KMS-11 (cell line): ENCODE data around the gene BANF2.

Experiments used
- H2AFZ ChIP-seq: fragments of 200-600 bp; sonication (generic); 2 replicates; pipeline ENCODE4 v1.6.1; 2016; ENCODE audit warnings: antibody characterized with exemption, mixed run types, low read depth
- H3K27ac ChIP-seq: fragments of 200-600 bp; sonication (generic); 2 replicates; pipeline ENCODE4 v1.6.1; 2016; ENCODE audit warnings: mild to moderate bottlenecking, mixed run types
- H3K27me3 ChIP-seq: fragments of 200-600 bp; sonication (generic); 2 replicates; pipeline ENCODE4 v1.6.1; 2017; ENCODE audit warnings: mild to moderate bottlenecking, low read depth, mixed run types, moderate library complexity; ENCODE audit not compliant: insufficient read depth
- H3K36me3 ChIP-seq: fragments of 200-600 bp; sonication (generic); 2 replicates; pipeline ENCODE4 v1.6.1; 2017; ENCODE audit warnings: mild to moderate bottlenecking, mixed run types; ENCODE audit not compliant: insufficient read depth
- H3K4me1 ChIP-seq: fragments of 200-600 bp; sonication (generic); 2 replicates; pipeline ENCODE4 v1.6.1; 2016; ENCODE audit warnings: mild to moderate bottlenecking, low read depth, mixed run types; ENCODE audit not compliant: poor library complexity, severe bottlenecking
- H3K4me2 ChIP-seq: fragments of 200-600 bp; sonication (generic); 2 replicates; pipeline ENCODE4 v1.7.0; 2016; ENCODE audit warnings: mild to moderate bottlenecking, mixed run types
- H3K4me3 ChIP-seq: fragments of 200-600 bp; sonication (generic); IDR thresholded peaks from 2 replicates; pipeline ENCODE4 v1.6.1; 2017; ENCODE audit warnings: low read depth, low read length, mixed read lengths; ENCODE audit not compliant: insufficient read depth
- H3K79me2 ChIP-seq: fragments of 200-600 bp; sonication (generic); 2 replicates; pipeline ENCODE4 v1.6.1; 2016; ENCODE audit warnings: low read depth, mixed run types; ENCODE audit not compliant: insufficient read depth
- H3K9ac ChIP-seq: fragments of 200-600 bp; sonication (generic); 2 replicates; pipeline ENCODE4 v1.6.1; 2016; ENCODE audit warnings: mild to moderate bottlenecking, mixed run types
- H4K20me1 ChIP-seq: fragments of 200-600 bp; sonication (generic); 2 replicates; pipeline ENCODE4 v1.6.1; 2016; ENCODE audit warnings: mild to moderate bottlenecking, mixed run types; ENCODE audit not compliant: insufficient read depth
- TF ChIP-seq, protein P1 (sequence below): fragments of 200-600 bp; sonication (generic); conservative IDR thresholded peaks from 2 replicates; pipeline ENCODE4 v1.6.1; 2017; ENCODE audit warnings: low read depth, mild to moderate bottlenecking, antibody characterized with exemption, low read length, moderate library complexity, mixed read lengths

Gene BANF2

DNA sequence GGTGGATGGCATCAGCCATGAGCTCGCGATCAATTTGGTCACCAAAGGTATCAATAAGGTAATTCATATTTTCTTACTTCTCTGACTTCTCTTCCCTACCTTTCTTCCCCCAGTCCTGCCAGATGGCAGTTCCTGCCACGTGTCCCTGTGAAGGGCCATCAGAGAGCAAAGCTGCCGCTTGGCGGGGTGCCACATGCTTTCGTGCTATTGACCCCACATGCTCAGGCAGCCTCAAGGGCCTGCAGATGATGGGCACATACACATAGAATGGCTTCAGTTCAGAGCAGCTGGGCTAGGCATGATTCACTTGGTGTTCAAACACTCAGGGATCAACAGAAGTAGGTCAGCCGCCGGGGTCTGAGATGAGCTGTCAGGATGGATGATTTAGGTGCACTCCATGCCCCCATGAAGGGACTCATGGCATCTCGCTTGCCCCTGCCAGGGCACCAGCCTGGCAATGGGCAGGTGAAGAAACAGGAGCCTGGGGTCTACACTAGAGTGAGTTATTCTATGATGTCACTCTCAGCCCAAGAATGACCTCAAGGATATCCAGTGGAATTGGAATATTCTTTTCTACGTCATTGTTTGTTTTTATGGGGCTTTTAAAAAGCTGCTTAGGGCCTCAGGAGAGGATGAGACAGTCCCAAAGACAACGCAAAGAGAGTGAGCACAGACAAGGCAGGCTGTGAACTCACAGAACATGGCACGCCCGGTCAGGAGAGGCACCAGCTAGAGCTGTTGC, 25.5 kb downstream of the BANF2 start:
- Histone ChIP-seq H3K27me3 (no peaks in the 10 kb centered on the region), H2AFZ (no peak overlapping the region), H3K4me1 (peaks cover 9% of the 10 kb centered on the region), H3K27ac (no peak overlapping the region), H3K9ac (no peak overlapping the region), H3K4me3 (no peak overlapping the region), H3K36me3 (no peaks in the 10 kb centered on the region), H3K4me2 (no peak overlapping the region), H4K20me1 (no peaks in the 10 kb centered on the region), H3K79me2 (no peaks in the 10 kb centered on the region)
- TF ChIP-seq, protein P1, sequence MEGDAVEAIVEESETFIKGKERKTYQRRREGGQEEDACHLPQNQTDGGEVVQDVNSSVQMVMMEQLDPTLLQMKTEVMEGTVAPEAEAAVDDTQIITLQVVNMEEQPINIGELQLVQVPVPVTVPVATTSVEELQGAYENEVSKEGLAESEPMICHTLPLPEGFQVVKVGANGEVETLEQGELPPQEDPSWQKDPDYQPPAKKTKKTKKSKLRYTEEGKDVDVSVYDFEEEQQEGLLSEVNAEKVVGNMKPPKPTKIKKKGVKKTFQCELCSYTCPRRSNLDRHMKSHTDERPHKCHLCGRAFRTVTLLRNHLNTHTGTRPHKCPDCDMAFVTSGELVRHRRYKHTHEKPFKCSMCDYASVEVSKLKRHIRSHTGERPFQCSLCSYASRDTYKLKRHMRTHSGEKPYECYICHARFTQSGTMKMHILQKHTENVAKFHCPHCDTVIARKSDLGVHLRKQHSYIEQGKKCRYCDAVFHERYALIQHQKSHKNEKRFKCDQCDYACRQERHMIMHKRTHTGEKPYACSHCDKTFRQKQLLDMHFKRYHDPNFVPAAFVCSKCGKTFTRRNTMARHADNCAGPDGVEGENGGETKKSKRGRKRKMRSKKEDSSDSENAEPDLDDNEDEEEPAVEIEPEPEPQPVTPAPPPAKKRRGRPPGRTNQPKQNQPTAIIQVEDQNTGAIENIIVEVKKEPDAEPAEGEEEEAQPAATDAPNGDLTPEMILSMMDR, result no peak

DNA sequence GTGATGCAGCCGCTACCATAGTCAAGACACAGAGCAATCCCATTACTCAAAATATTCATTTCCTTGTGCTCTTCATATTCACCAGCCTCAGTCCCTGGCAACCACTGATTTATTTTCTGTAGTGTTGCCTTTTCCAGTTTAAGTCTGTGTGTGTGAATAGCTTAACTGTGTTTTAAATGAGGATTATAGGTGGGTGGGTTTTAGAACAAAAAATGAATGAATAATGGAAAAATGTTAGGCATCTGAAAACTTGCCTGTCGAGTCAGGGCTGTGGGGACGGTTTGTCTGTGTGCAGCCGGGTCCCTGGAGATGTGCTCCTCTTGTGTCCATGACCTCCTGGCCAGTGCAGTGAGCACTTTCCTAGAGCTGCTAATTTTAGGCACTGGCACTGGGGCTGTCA, 27.1 kb downstream of the BANF2 start:
- H3K4me2 ChIP-seq, result no peak overlapping the region
- no peaks in the 10 kb centered on the region for H3K4me1 ChIP-seq
- no peaks in the 10 kb centered on the region for H4K20me1 ChIP-seq
- no peak overlapping the region for H3K27ac ChIP-seq
- no peaks in the 10 kb centered on the region for H3K79me2 ChIP-seq
- H3K4me3 ChIP-seq, result no peak overlapping the region
- H2AFZ ChIP-seq, result no peak overlapping the region
- TF ChIP-seq, protein P1, result no peak
- H3K9ac ChIP-seq, result no peak overlapping the region
- H3K36me3 ChIP-seq, result no peaks in the 10 kb centered on the region
- no peaks in the 10 kb centered on the region for H3K27me3 ChIP-seq

DNA sequence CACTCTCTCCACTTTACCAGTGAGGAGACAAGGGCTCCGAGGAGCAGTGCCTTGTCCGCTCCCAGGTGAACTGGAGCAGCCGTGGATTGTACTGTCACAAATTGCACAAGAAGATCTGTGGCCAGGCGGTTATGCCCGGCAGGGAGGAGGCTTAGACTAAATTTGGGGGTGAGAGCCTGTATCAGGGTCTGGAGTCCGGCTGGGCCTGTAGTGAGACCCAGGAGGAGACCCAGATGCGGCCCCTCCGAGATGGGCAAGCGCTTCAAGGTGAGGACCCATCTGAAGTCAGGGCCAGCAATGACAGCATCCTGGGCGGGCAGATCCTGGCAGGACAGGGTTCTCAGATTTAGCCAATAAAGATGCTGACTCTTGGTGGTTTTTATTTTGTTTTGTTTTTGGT, 27.6 kb downstream of the BANF2 start:
- TF ChIP-seq, protein P1, result no peak
- H3K4me1 ChIP-seq, result no peaks in the 10 kb centered on the region
- no peak overlapping the region for H2AFZ ChIP-seq
- no peak overlapping the region for H3K4me2 ChIP-seq
- no peaks in the 10 kb centered on the region for H3K79me2 ChIP-seq
- H3K9ac ChIP-seq, result no peak overlapping the region
- no peak overlapping the region for H3K4me3 ChIP-seq
- no peaks in the 10 kb centered on the region for H3K27me3 ChIP-seq
- H3K27ac ChIP-seq, result no peak overlapping the region
- no peaks in the 10 kb centered on the region for H3K36me3 ChIP-seq
- H4K20me1 ChIP-seq, result no peaks in the 10 kb centered on the region

DNA sequence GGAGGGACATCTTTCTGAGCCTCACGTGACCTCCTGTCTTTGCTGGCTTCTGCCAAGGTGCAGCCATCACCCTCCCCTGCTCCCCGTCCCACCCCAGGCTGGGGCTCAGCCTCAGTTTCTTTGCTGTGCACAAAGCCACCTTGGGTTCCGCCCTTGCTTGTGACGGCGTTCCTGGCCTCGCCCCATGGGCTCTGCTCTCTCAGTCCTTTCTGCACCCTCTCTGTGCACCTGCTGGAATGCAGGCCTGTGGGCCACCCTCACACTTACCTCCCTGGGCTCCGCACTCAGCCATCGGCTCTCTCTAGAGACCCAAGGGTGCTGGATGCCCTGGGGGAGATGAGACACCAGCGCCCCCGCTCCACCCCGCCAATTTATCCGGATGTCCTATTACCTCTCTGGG, 28.3 kb downstream of the BANF2 start:
- H3K36me3 ChIP-seq, result no peaks in the 10 kb centered on the region
- H4K20me1 ChIP-seq, result no peaks in the 10 kb centered on the region
- H3K4me2 ChIP-seq, result no peak overlapping the region
- H3K27me3 ChIP-seq, result no peaks in the 10 kb centered on the region
- no peak overlapping the region for H3K4me3 ChIP-seq
- TF ChIP-seq, protein P1, result no peak
- no peaks in the 10 kb centered on the region for H3K4me1 ChIP-seq
- no peaks in the 10 kb centered on the region for H3K79me2 ChIP-seq
- no peak overlapping the region for H3K9ac ChIP-seq
- no peak overlapping the region for H3K27ac ChIP-seq
- H2AFZ ChIP-seq, result no peak overlapping the region
